Panc1 (cell line): ENCODE results near the gene PLEKHM2. TPM values are rescaled to one million over a fixed set of nuclear protein-coding genes. Genes with fewer than 3 reads are reported as not detected.

Source experiments
- ATAC-seq: fragments of 200-7000 bp; cut with Tn5 transposase; 2 replicates; pipeline ENCODE4 v1.9.1; 2020; ENCODE audit warnings: mild to moderate bottlenecking, moderate library complexity
- BruUV-seq: library from RNA; stranded (reverse); fragments of 400-500 nt; replicated peaks from 2 replicates; lab custom pipeline; 2021; lab: Mats Ljungman, UMichigan
- CTCF ChIA-PET: fragments of 300-600 bp; sonication (Branson Sonifier 250); formaldehyde crosslinking; loops from one replicate; lab custom pipeline; 2022; ENCODE audit warnings: antibody characterized with exemption; lab: Charles Lee
- POLR2A ChIA-PET: fragments of 300-600 bp; sonication (Branson Sonifier 250); formaldehyde crosslinking; loops from one replicate; lab custom pipeline; 2022; ENCODE audit warnings: antibody characterized with exemption; lab: Charles Lee
- DNase-seq: peaks from one replicate; pipeline ENCODE4 v3.0.0-alpha.2; 2010; ENCODE audit warnings: low read depth, low spot score
- H3K27ac ChIP-seq: 2 replicates; pipeline ENCODE4 v1.5.1; 2011; ENCODE audit warnings: mild to moderate bottlenecking, low read length, inconsistent platforms
- H3K27me3 ChIP-seq: fragments of 200-500 bp; sonication (Bioruptor generic); 2 replicates; pipeline ENCODE4 v1.6.0; 2014; ENCODE audit warnings: low read length, inconsistent platforms; ENCODE audit not compliant: control insufficient read depth, insufficient read depth
- H3K36me3 ChIP-seq: fragments of 200-500 bp; sonication (Bioruptor generic); 2 replicates; pipeline ENCODE4 v1.5.1; 2014; ENCODE audit warnings: inconsistent platforms, mild to moderate bottlenecking, low read length, moderate library complexity; ENCODE audit not compliant: control insufficient read depth, insufficient read depth
- H3K4me1 ChIP-seq: 2 replicates; pipeline ENCODE4 v1.5.1; 2011; ENCODE audit warnings: inconsistent platforms, mild to moderate bottlenecking, low read length, moderate library complexity; ENCODE audit not compliant: control insufficient read depth, insufficient read depth
- H3K4me3 ChIP-seq, 2 experiments: 2 replicates each; pipeline ENCODE4 v1.5.1; 2011 to 2012; ENCODE audit warnings: low read depth in 2 of 2, low read length in 2 of 2, mild to moderate bottlenecking in 2 of 2, inconsistent platforms in 1 of 2, moderate library complexity in 1 of 2
- H3K9me3 ChIP-seq: fragments of 200-500 bp; sonication (Bioruptor generic); 2 replicates; pipeline ENCODE4 v1.5.1; 2014; ENCODE audit warnings: low read depth, mild to moderate bottlenecking, inconsistent platforms, low read length, moderate library complexity; ENCODE audit not compliant: control insufficient read depth, insufficient read depth
- CTCF ChIP-seq: fragments of 450-650 bp; IDR thresholded peaks from 2 replicates; pipeline ENCODE4 v1.5.1; 2017; ENCODE audit warnings: mild to moderate bottlenecking
- POLR2AphosphoS5 ChIP-seq: IDR thresholded peaks from 2 replicates; pipeline ENCODE4 v1.6.1; 2012; ENCODE audit warnings: mild to moderate bottlenecking, low read depth, low read length, moderate library complexity
- REST ChIP-seq, 2 experiments: IDR thresholded peaks; 2 replicates each; pipeline ENCODE4 v1.6.1; 2011 to 2012; ENCODE audit warnings: low read depth in 2 of 2, control low read depth in 1 of 2, low read length in 1 of 2, mild to moderate bottlenecking in 1 of 2, moderate library complexity in 1 of 2; ENCODE audit not compliant: insufficient read depth in 1 of 2
- SIN3A ChIP-seq: IDR thresholded peaks from 2 replicates; pipeline ENCODE4 v1.6.1; 2012; ENCODE audit warnings: low read depth, mild to moderate bottlenecking, low read length, moderate library complexity, borderline replicate concordance; ENCODE audit not compliant: insufficient read depth
- TCF7L2 ChIP-seq: IDR thresholded peaks from 2 replicates; pipeline ENCODE4 v1.6.1; 2011; ENCODE audit warnings: mild to moderate bottlenecking, low read depth, low read length, inconsistent platforms
- in situ Hi-C: cut with HindIII; loops from 2 replicates; pipeline ENCODE4 v1.10.0; 2016; ENCODE audit warnings: low sequenced_read_pairs, low pct_unique_long_range_greater_than_20kb
- intact Hi-C: fragments of 100-400 bp; cut with micrococcal nuclease; formaldehyde crosslinking; loops from one replicate; pipeline ENCODE4 v1.10.0; 2022; ENCODE audit not compliant: unreplicated experiment
- total RNA-seq: library from RNA; stranded (reverse); gene quantifications from one replicate; pipeline ENCODE4 v1.2.1, GENCODE V29; 2021; ENCODE audit not compliant: unreplicated experiment

Gene PLEKHM2
- total RNA-seq, 1 experiment from 2014 or later, result 54.6 TPM

GRCh38 chr1:15757575-15758342, 73.6 kb downstream of the PLEKHM2 start:
- intact Hi-C loops, result no loop called here
- in situ Hi-C loops, result no loop called here
- ChIA-PET CTCF (interaction anchor here (0.5 kb wide), 1 partner anchor 14 kb away, joined by 4 read pairs; no protein-coding TSS in a partner anchor), POLR2A (no interaction called here)
- ATAC-seq (peak; percentile 50), DNase-seq (no peak)
- Histone ChIP-seq H3K4me1 (peaks cover 33% of the 10 kb centered on the region), H3K27ac (peak overlapping the region; percentile 66), H3K4me3 (no peak overlapping the region; a peak in 1 of 4 replicates), H3K36me3 (no peaks in the 10 kb centered on the region), H3K9me3 (no peaks in the 10 kb centered on the region), H3K27me3 (no peaks in the 10 kb centered on the region)
- TF ChIP-seq CTCF, result no peak
- TF ChIP-seq SIN3A, result no peak
- no peak for TF ChIP-seq POLR2AphosphoS5
- TF ChIP-seq TCF7L2, result no peak
- no peak for TF ChIP-seq REST (IDR thresholded peaks at IDR 0.05; ENCODE audit: insufficient read depth in 1 of 2, low read depth in 2 of 2, low read length in 1 of 2)
- BruUV-seq, result no TSS peak

GRCh38 chr1:15758343-15758931, 74.3 kb downstream of the PLEKHM2 start, which contains the start of gene FBLIM1:
FBLIM1 (plus strand) TSS chr1:15758795; CDS start chr1:15764984, 6,189 bp downstream.
- Histone ChIP-seq H3K9me3 (no peaks in the 10 kb centered on the region), H3K27ac (peak within 1 kb of the TSS; percentile 66; the same call in 1 of the 2 replicates), H3K27me3 (no peaks in the 10 kb centered on the region), H3K4me3 (peak within 1 kb of the TSS in 1 of 2 experiments; percentile 35; a peak in 1 of 4 replicates), H3K4me1 (peaks cover 33% of the 10 kb centered on the region), H3K36me3 (no peaks in the 10 kb centered on the region)
- in situ Hi-C loops, result no loop called here
- BruUV-seq, result no TSS peak
- TF ChIP-seq REST (IDR thresholded peaks at IDR 0.05; ENCODE audit: insufficient read depth in 1 of 2, low read depth in 2 of 2, low read length in 1 of 2), result no peak
- TF ChIP-seq CTCF, result no peak
- TF ChIP-seq SIN3A, result no peak
- ChIA-PET CTCF (no interaction called here), POLR2A (no interaction called here)
- intact Hi-C loops, result no loop called here
- DNase-seq (no peak), ATAC-seq (no peak)
